H9 (cell line): ENCODE measurements around the gene CARTPT. TPM values are rescaled to one million over a fixed set of nuclear protein-coding genes. Genes with fewer than 3 reads are reported as not detected.

ENCODE experiments used
- DNase-seq: peaks from one replicate; pipeline ENCODE4 v3.0.0-alpha.2; 2017
- H2AFZ ChIP-seq: one replicate; pipeline ENCODE4 v1.6.1; 2013; ENCODE audit warnings: mild to moderate bottlenecking, low read length, control low read depth, moderate library complexity
- H2AK5ac ChIP-seq: 2 replicates; pipeline ENCODE4 v1.6.1; 2013; ENCODE audit warnings: low read length, control low read depth, mixed read lengths; ENCODE audit not compliant: insufficient read length
- H2BK120ac ChIP-seq: one replicate; pipeline ENCODE4 v1.6.1; 2013; ENCODE audit warnings: low read depth, mild to moderate bottlenecking, low read length, control low read depth, inconsistent platforms; ENCODE audit not compliant: poor library complexity, severe bottlenecking
- H2BK12ac ChIP-seq: 2 replicates; pipeline ENCODE4 v1.6.1; 2013; ENCODE audit warnings: low read length, control low read depth, mixed read lengths, low read depth; ENCODE audit not compliant: insufficient read length
- H2BK15ac ChIP-seq: 2 replicates; pipeline ENCODE4 v1.6.1; 2013; ENCODE audit warnings: low read depth, low read length, control low read depth
- H2BK20ac ChIP-seq: one replicate; pipeline ENCODE4 v1.6.1; 2013; ENCODE audit warnings: low read depth, mild to moderate bottlenecking, low read length, control low read depth, inconsistent platforms; ENCODE audit not compliant: poor library complexity, severe bottlenecking
- H2BK5ac ChIP-seq: 2 replicates; pipeline ENCODE4 v1.6.1; 2013; ENCODE audit warnings: low read length, control low read depth, mixed read lengths; ENCODE audit not compliant: insufficient read length
- H3K14ac ChIP-seq: 2 replicates; pipeline ENCODE4 v1.6.1; 2013; ENCODE audit warnings: low read length, control low read depth; ENCODE audit not compliant: insufficient read depth
- H3K18ac ChIP-seq: 2 replicates; pipeline ENCODE4 v1.6.1; 2013; ENCODE audit warnings: low read depth, mild to moderate bottlenecking, mixed read lengths, low read length, control low read depth; ENCODE audit not compliant: insufficient read length
- H3K23ac ChIP-seq: 2 replicates; pipeline ENCODE4 v1.6.1; 2013; ENCODE audit warnings: low read length, control low read depth, mixed read lengths, low read depth; ENCODE audit not compliant: insufficient read length
- H3K23me2 ChIP-seq: 2 replicates; pipeline ENCODE4 v1.6.1; 2013; ENCODE audit warnings: low read depth, mild to moderate bottlenecking, mixed read lengths, low read length, control low read depth; ENCODE audit not compliant: insufficient read length, poor library complexity, severe bottlenecking
- H3K27ac ChIP-seq: 2 replicates; pipeline ENCODE4 v1.5.1; 2013; ENCODE audit warnings: low read length, control low read depth, mixed read lengths, low read depth; ENCODE audit not compliant: insufficient read length
- H3K27me3 ChIP-seq: 2 replicates; pipeline ENCODE4 v1.6.1; 2013; ENCODE audit warnings: low read length, control low read depth, inconsistent platforms; ENCODE audit not compliant: insufficient read depth
- H3K4ac ChIP-seq: 2 replicates; pipeline ENCODE4 v1.6.1; 2013; ENCODE audit warnings: low read depth, mild to moderate bottlenecking, control low read depth, inconsistent platforms, low read length, moderate library complexity
- H3K4me1 ChIP-seq: 2 replicates; pipeline ENCODE4 v1.6.1; 2013; ENCODE audit warnings: low read length, control low read depth, inconsistent platforms; ENCODE audit not compliant: insufficient read depth
- H3K4me2 ChIP-seq: 2 replicates; pipeline ENCODE4 v1.6.1; 2013; ENCODE audit warnings: low read length, control low read depth, mixed read lengths; ENCODE audit not compliant: insufficient read length, insufficient read depth
- H3K56ac ChIP-seq: 2 replicates; pipeline ENCODE4 v1.6.1; 2013; ENCODE audit warnings: low read depth, mild to moderate bottlenecking, mixed read lengths, low read length, control low read depth; ENCODE audit not compliant: insufficient read length
- H3K79me1 ChIP-seq: 2 replicates; pipeline ENCODE4 v1.6.1; 2013; ENCODE audit warnings: low read depth, mild to moderate bottlenecking, moderate library complexity, low read length, control low read depth, inconsistent platforms; ENCODE audit not compliant: insufficient read depth, poor library complexity, severe bottlenecking
- H3K79me2 ChIP-seq: 2 replicates; pipeline ENCODE4 v1.6.1; 2013; ENCODE audit warnings: low read length, control low read depth, inconsistent platforms; ENCODE audit not compliant: insufficient read depth
- H3K9ac ChIP-seq: 2 replicates; pipeline ENCODE4 v1.6.1; 2013; ENCODE audit warnings: low read length, control low read depth, mixed read lengths; ENCODE audit not compliant: insufficient read length; ENCODE audit errors: extremely low read depth
- H3K9me3 ChIP-seq: one replicate; pipeline ENCODE4 v1.6.1; 2013; ENCODE audit warnings: low read depth, low read length, inconsistent platforms; ENCODE audit not compliant: control insufficient read depth
- H3T11ph ChIP-seq: one replicate; pipeline ENCODE4 v1.6.1; 2013; ENCODE audit warnings: mild to moderate bottlenecking, low read length, control low read depth, inconsistent platforms
- H4K20me1 ChIP-seq: one replicate; pipeline ENCODE4 v1.6.1; 2013; ENCODE audit not compliant: control insufficient read depth, insufficient read length, insufficient read depth
- H4K5ac ChIP-seq: 2 replicates; pipeline ENCODE4 v1.6.1; 2013; ENCODE audit warnings: low read depth, mild to moderate bottlenecking, mixed read lengths, low read length, control low read depth; ENCODE audit not compliant: insufficient read length
- H4K8ac ChIP-seq: replicated peaks from 2 replicates; pipeline ENCODE4 v1.6.1; 2013; ENCODE audit warnings: low read length, control low read depth, mixed read lengths, low read depth; ENCODE audit not compliant: insufficient read length
- H4K91ac ChIP-seq: 2 replicates; pipeline ENCODE4 v1.6.1; 2013; ENCODE audit warnings: low read depth, mild to moderate bottlenecking, moderate library complexity, mixed read lengths, low read length, control low read depth; ENCODE audit not compliant: insufficient read length
- H3K27ac Mint-ChIP-seq, 3 experiments: 2 replicates in 2 of 3; 3 replicates in 1 of 3; pipeline ENCODE4 v1.8.0; 2020 to 2021; ENCODE audit warnings: mixed read lengths in 3 of 3, mild to moderate bottlenecking in 1 of 3, moderate library complexity in 1 of 3
- H3K27me3 Mint-ChIP-seq: 2 replicates; pipeline ENCODE4 v1.8.0; 2021; ENCODE audit warnings: low read depth, mild to moderate bottlenecking, moderate library complexity, mixed read lengths
- H3K36me3 Mint-ChIP-seq, 3 experiments: 2 replicates in 2 of 3; 3 replicates in 1 of 3; pipeline ENCODE4 v1.8.0; 2020 to 2021; ENCODE audit warnings: low read depth in 3 of 3, mixed read lengths in 3 of 3; ENCODE audit not compliant: insufficient read depth in 1 of 3
- H3K4me1 Mint-ChIP-seq, 2 experiments: 2 replicates each; pipeline ENCODE4 v1.8.0; 2020; ENCODE audit warnings: mixed read lengths in 2 of 2
- H3K4me3 Mint-ChIP-seq, 2 experiments: 2 replicates in 1 of 2; 3 replicates in 1 of 2; pipeline ENCODE4 v1.8.0; 2020 to 2021; ENCODE audit warnings: mild to moderate bottlenecking in 2 of 2, mixed read lengths in 2 of 2, moderate library complexity in 1 of 2
- H3K9me3 Mint-ChIP-seq, 2 experiments: 2 replicates in 1 of 2; 3 replicates in 1 of 2; pipeline ENCODE4 v1.8.0; 2020; ENCODE audit warnings: mild to moderate bottlenecking in 2 of 2, mixed read lengths in 2 of 2, moderate library complexity in 1 of 2
- CTCF ChIP-seq: fragments of 200-600 bp; sonication (generic); conservative IDR thresholded peaks from 3 replicates; pipeline ENCODE4 v1.8.0; 2021; ENCODE audit warnings: antibody characterized with exemption, mild to moderate bottlenecking
- WGBS: extraction: QIAGEN DNeasy Blood & Tissue Kit; methylation state at CpG from one replicate; pipeline ENCODE4 v1.1.7; 2013; ENCODE audit warnings: missing lambda C conversion rate, low lambda C conversion rate, mixed read lengths; ENCODE audit not compliant: insufficient read length; ENCODE audit errors: extremely low coverage; 5-methylcytosine and 5-hydroxymethylcytosine counted together
- total RNA-seq: library from RNA; stranded (reverse); gene quantifications from 2 replicates; pipeline ENCODE4 v1.2.1, GENCODE V29; 2021

Gene CARTPT
- total RNA-seq, 1 experiment from 2014 or later = not detected

- Mint-ChIP-seq H3K36me3 (no peaks in the 10 kb centered on the region), H3K27ac (no peak overlapping the region), H3K4me1 (no peaks in the 10 kb centered on the region), H3K4me3 (no peak overlapping the region), H3K9me3 (0 out of 5 replicates have a peak, but pooled peaks cover 0 to 2% of the 10 kb centered on the region in 2 experiments), H3K27me3 (peaks cover 3% of the 10 kb centered on the region)
- Histone ChIP-seq H3K79me1 (no peaks in the 10 kb centered on the region), H3K4ac (no peak overlapping the region), H4K8ac (no peak overlapping the region), H3K14ac (no peak overlapping the region), H3K27ac (no peak overlapping the region), H2BK12ac (no peak overlapping the region), H3K4me1 (no peaks in the 10 kb centered on the region), H2BK15ac (no peak overlapping the region), H2AFZ (no peak overlapping the region), H3K18ac (no peak overlapping the region), H4K20me1 (no peaks in the 10 kb centered on the region), H2AK5ac (no peak overlapping the region), H3K27me3 (no peaks in the 10 kb centered on the region), H2BK120ac (no peak overlapping the region), H3K79me2 (no peaks in the 10 kb centered on the region), H2BK5ac (no peak overlapping the region), H3K9ac (no peak overlapping the region), H3K23me2 (no peaks in the 10 kb centered on the region), H4K91ac (no peak overlapping the region), H3K4me2 (no peak overlapping the region), H3K9me3 (no peaks in the 10 kb centered on the region), H3K56ac (no peak overlapping the region), H3T11ph (no peak overlapping the region), H3K23ac (no peak overlapping the region), H2BK20ac (no peak overlapping the region), H4K5ac (no peak overlapping the region)
- peak; percentile 71 for DNase-seq
- TF ChIP-seq CTCF = peak; percentile 89
- WGBS = no CpG with 5 or more reads among the region's 14 CpGs
Observed at GRCh38 chr5:71757590-71758543, 38.8 kb downstream of the CARTPT start.
